ENCODE data around the gene OIP5. TPM values are rescaled to one million over a fixed set of nuclear protein-coding genes. Genes with fewer than 3 reads are reported as not detected.

Gene OIP5
- polyA plus RNA-seq, 1 donor from 2014 or later, result 1.7 TPM

DNA sequence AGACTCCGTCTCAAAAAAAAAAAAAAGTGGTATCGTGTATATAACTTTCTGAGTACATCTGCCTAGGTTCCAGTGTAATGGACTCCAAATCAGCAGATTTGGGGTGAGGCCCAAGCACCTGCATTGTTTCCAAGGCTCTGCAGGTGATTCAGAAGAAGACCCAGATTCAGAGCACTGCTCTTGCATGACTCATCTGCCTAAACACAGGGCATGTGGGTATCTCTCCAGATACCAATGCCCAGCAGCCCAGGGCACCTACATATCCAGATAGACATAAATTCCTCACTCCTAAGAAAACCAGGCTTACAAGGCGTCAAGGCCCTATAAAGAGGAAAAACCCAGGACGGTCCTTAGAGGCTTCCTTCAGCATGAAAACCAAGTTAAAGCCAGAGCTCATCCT lies 45.6 kb upstream of the OIP5 start:
- H3K4me3 ChIP-seq (ENCODE audit: low read length), result no peak overlapping the region
- TF ChIP-seq SMC3 (conservative IDR thresholded peaks at IDR 0.05; ENCODE audit: poor library complexity), result no peak
- no peak for TF ChIP-seq RAD21 (conservative IDR thresholded peaks at IDR 0.05)
- TF ChIP-seq TAF1 (IDR thresholded peaks at IDR 0.05; ENCODE audit: low read depth), result no peak
- TF ChIP-seq EZH2 (IDR thresholded peaks at IDR 0.05; ENCODE audit: borderline replicate concordance, insufficient read depth, low read length, poor library complexity, severe bottlenecking), result no peak
- TF ChIP-seq, protein P1, sequence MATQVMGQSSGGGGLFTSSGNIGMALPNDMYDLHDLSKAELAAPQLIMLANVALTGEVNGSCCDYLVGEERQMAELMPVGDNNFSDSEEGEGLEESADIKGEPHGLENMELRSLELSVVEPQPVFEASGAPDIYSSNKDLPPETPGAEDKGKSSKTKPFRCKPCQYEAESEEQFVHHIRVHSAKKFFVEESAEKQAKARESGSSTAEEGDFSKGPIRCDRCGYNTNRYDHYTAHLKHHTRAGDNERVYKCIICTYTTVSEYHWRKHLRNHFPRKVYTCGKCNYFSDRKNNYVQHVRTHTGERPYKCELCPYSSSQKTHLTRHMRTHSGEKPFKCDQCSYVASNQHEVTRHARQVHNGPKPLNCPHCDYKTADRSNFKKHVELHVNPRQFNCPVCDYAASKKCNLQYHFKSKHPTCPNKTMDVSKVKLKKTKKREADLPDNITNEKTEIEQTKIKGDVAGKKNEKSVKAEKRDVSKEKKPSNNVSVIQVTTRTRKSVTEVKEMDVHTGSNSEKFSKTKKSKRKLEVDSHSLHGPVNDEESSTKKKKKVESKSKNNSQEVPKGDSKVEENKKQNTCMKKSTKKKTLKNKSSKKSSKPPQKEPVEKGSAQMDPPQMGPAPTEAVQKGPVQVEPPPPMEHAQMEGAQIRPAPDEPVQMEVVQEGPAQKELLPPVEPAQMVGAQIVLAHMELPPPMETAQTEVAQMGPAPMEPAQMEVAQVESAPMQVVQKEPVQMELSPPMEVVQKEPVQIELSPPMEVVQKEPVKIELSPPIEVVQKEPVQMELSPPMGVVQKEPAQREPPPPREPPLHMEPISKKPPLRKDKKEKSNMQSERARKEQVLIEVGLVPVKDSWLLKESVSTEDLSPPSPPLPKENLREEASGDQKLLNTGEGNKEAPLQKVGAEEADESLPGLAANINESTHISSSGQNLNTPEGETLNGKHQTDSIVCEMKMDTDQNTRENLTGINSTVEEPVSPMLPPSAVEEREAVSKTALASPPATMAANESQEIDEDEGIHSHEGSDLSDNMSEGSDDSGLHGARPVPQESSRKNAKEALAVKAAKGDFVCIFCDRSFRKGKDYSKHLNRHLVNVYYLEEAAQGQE (IDR thresholded peaks at IDR 0.05; ENCODE audit: borderline replicate concordance), result no peak
- TF ChIP-seq POLR2AphosphoS5 (IDR thresholded peaks at IDR 0.05), result no peak
- TF ChIP-seq, protein P2, sequence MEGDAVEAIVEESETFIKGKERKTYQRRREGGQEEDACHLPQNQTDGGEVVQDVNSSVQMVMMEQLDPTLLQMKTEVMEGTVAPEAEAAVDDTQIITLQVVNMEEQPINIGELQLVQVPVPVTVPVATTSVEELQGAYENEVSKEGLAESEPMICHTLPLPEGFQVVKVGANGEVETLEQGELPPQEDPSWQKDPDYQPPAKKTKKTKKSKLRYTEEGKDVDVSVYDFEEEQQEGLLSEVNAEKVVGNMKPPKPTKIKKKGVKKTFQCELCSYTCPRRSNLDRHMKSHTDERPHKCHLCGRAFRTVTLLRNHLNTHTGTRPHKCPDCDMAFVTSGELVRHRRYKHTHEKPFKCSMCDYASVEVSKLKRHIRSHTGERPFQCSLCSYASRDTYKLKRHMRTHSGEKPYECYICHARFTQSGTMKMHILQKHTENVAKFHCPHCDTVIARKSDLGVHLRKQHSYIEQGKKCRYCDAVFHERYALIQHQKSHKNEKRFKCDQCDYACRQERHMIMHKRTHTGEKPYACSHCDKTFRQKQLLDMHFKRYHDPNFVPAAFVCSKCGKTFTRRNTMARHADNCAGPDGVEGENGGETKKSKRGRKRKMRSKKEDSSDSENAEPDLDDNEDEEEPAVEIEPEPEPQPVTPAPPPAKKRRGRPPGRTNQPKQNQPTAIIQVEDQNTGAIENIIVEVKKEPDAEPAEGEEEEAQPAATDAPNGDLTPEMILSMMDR (IDR thresholded peaks at IDR 0.05; ENCODE audit: poor library complexity, severe bottlenecking), result no peak
- TF ChIP-seq MXI1 (conservative IDR thresholded peaks at IDR 0.05; ENCODE audit: poor library complexity, severe bottlenecking), result no peak
- TF ChIP-seq EP300 (conservative IDR thresholded peaks at IDR 0.05; ENCODE audit: poor library complexity, severe bottlenecking), result no peak
- H3F3A ChIP-seq (ENCODE audit: insufficient read depth, low read length, poor library complexity, severe bottlenecking), result no peaks in the 10 kb centered on the region
- H3K27ac ChIP-seq (ENCODE audit: low read length), result no peak overlapping the region
- H3K9ac ChIP-seq (ENCODE audit: low read length), result no peak overlapping the region
- no peaks in the 10 kb centered on the region for H3K27me3 ChIP-seq (ENCODE audit: insufficient read depth, low read depth, low read length)
- no peak overlapping the region for H3K4me2 ChIP-seq (ENCODE audit: low read length)
- H3K79me2 ChIP-seq (replicated peaks; ENCODE audit: insufficient read depth, low read length), result no peaks in the 10 kb centered on the region
- no peaks in the 10 kb centered on the region for H3K9me3 ChIP-seq (ENCODE audit: low read length)
- H3K9me2 ChIP-seq (ENCODE audit: insufficient read depth, low read length), result no peaks in the 10 kb centered on the region
- no peaks in the 10 kb centered on the region for H4K20me1 ChIP-seq (ENCODE audit: insufficient read depth)
- H2AFZ ChIP-seq (ENCODE audit: low read depth, low read length), result no peak overlapping the region
- no peaks in the 10 kb centered on the region for H3K36me3 ChIP-seq (ENCODE audit: insufficient read depth, low read length)

- no peak overlapping the region for H3K9ac ChIP-seq (ENCODE audit: low read length)
- no peak overlapping the region for H3K4me3 ChIP-seq (ENCODE audit: low read length)
- H4K20me1 ChIP-seq (ENCODE audit: insufficient read depth), result no peaks in the 10 kb centered on the region
- H3K79me2 ChIP-seq (replicated peaks; ENCODE audit: insufficient read depth, low read length), result no peaks in the 10 kb centered on the region
- H3K27ac ChIP-seq (ENCODE audit: low read length), result no peak overlapping the region
- H3K9me2 ChIP-seq (ENCODE audit: insufficient read depth, low read length), result no peaks in the 10 kb centered on the region
- H3K27me3 ChIP-seq (ENCODE audit: insufficient read depth, low read depth, low read length), result no peaks in the 10 kb centered on the region
- H2AFZ ChIP-seq (ENCODE audit: low read depth, low read length), result no peak overlapping the region
- H3K9me3 ChIP-seq (ENCODE audit: low read length), result no peaks in the 10 kb centered on the region
- no peak for TF ChIP-seq MXI1 (conservative IDR thresholded peaks at IDR 0.05; ENCODE audit: poor library complexity, severe bottlenecking)
- TF ChIP-seq POLR2AphosphoS5 (IDR thresholded peaks at IDR 0.05), result no peak
- no peak for TF ChIP-seq TAF1 (IDR thresholded peaks at IDR 0.05; ENCODE audit: low read depth)
- no peaks in the 10 kb centered on the region for H3K36me3 ChIP-seq (ENCODE audit: insufficient read depth, low read length)
- H3F3A ChIP-seq (ENCODE audit: insufficient read depth, low read length, poor library complexity, severe bottlenecking), result no peaks in the 10 kb centered on the region
- H3K4me2 ChIP-seq (ENCODE audit: low read length), result no peak overlapping the region
Measured at GRCh38 chr15:41367418-41367817, 35.0 kb upstream of the OIP5 start.

DNA sequence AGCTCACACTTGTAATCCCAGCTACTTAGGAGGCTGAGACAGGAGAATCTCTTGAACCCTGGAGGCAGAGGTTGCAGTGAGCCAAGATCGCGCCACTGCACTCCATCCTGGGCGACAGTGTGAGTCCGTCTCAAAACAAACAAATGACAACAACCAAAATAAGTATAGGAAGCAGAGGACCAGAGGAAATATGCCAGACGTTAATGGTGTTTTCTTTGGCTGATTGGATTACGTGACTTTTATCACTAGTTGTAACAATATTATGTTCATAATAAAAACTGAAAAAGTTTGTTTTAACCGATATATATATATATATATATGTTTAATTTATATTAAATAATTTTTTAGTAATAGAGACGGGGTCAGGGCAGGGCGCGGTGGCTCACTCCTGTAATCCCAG lies 22.0 kb upstream of the OIP5 start:
- no peaks in the 10 kb centered on the region for H3K36me3 ChIP-seq (ENCODE audit: insufficient read depth, low read length)
- H3K4me3 ChIP-seq (ENCODE audit: low read length), result no peak overlapping the region
- H3F3A ChIP-seq (ENCODE audit: insufficient read depth, low read length, poor library complexity, severe bottlenecking), result no peaks in the 10 kb centered on the region
- H3K27ac ChIP-seq (ENCODE audit: low read length), result no peak overlapping the region
- H3K79me2 ChIP-seq (replicated peaks; ENCODE audit: insufficient read depth, low read length), result no peaks in the 10 kb centered on the region
- H2AFZ ChIP-seq (ENCODE audit: low read depth, low read length), result no peak overlapping the region
- H3K9me3 ChIP-seq (ENCODE audit: low read length), result no peaks in the 10 kb centered on the region
- no peak overlapping the region for H3K4me2 ChIP-seq (ENCODE audit: low read length)
- no peaks in the 10 kb centered on the region for H4K20me1 ChIP-seq (ENCODE audit: insufficient read depth)
- TF ChIP-seq EZH2 (IDR thresholded peaks at IDR 0.05; ENCODE audit: borderline replicate concordance, insufficient read depth, low read length, poor library complexity, severe bottlenecking) (no peak), RAD21 (conservative IDR thresholded peaks at IDR 0.05) (no peak), MXI1 (conservative IDR thresholded peaks at IDR 0.05; ENCODE audit: poor library complexity, severe bottlenecking) (no peak), TAF1 (IDR thresholded peaks at IDR 0.05; ENCODE audit: low read depth) (no peak), POLR2AphosphoS5 (IDR thresholded peaks at IDR 0.05) (no peak), SMC3 (conservative IDR thresholded peaks at IDR 0.05; ENCODE audit: poor library complexity) (no peak), EP300 (conservative IDR thresholded peaks at IDR 0.05; ENCODE audit: poor library complexity, severe bottlenecking) (no peak)
- TF ChIP-seq, protein P2 (IDR thresholded peaks at IDR 0.05; ENCODE audit: poor library complexity, severe bottlenecking), result no peak
- TF ChIP-seq, protein P1 (IDR thresholded peaks at IDR 0.05; ENCODE audit: borderline replicate concordance), result no peak
- no peak overlapping the region for H3K9ac ChIP-seq (ENCODE audit: low read length)
- H3K27me3 ChIP-seq (ENCODE audit: insufficient read depth, low read depth, low read length), result no peaks in the 10 kb centered on the region
- no peaks in the 10 kb centered on the region for H3K9me2 ChIP-seq (ENCODE audit: insufficient read depth, low read length)

Data from neural cell (in vitro differentiated cells).